ENCODE data around the gene MAGIX. TPM values are rescaled to one million over a fixed set of nuclear protein-coding genes. Genes with fewer than 3 reads are reported as not detected.

Gene MAGIX

DNA sequence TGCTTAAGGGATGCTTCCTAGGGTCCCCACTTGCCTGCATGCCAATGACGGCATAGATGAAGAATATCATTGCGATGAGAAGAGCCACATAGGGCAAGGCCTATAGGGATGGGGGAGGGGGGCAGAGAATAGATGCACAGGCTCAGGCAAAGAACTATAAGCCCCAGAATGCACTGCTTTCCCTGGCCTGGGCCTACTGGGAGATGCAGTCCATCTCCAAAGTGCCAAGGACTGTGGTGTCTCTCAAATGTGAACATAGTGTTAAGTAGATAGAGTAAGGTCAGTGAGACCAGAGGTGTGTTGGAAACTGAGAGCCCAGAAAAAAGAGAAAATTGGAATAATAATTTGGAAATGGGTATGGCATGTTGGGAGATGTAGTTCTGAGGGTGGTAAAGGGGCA is 49.7 kb downstream of the MAGIX start:
- H3K4me2 ChIP-seq (ENCODE audit: low read length) = no peak overlapping the region
- peaks cover 7% of the 10 kb centered on the region for H3K27me3 ChIP-seq (ENCODE audit: control insufficient read depth, insufficient read depth, low read length)
- H3K4me3 ChIP-seq (ENCODE audit: low read length) = no peak overlapping the region
- H3K36me3 ChIP-seq (ENCODE audit: insufficient read depth, low read length) = no peaks in the 10 kb centered on the region
- H3K9ac ChIP-seq (ENCODE audit: low read depth, low read length) = no peak overlapping the region
- H3K4me1 ChIP-seq (ENCODE audit: control insufficient read depth, insufficient read depth, low read length) = no peaks in the 10 kb centered on the region
- no peaks in the 10 kb centered on the region for H3K9me3 ChIP-seq (replicated peaks; ENCODE audit: low read length)

GRCh38 chrX:49212861-49213260 is 50.3 kb downstream of the MAGIX start:
- no peaks in the 10 kb centered on the region for H3K36me3 ChIP-seq (ENCODE audit: insufficient read depth, low read length)
- H3K4me1 ChIP-seq (ENCODE audit: control insufficient read depth, insufficient read depth, low read length) = no peaks in the 10 kb centered on the region
- peaks cover 7% of the 10 kb centered on the region for H3K27me3 ChIP-seq (ENCODE audit: control insufficient read depth, insufficient read depth, low read length)
- H3K9ac ChIP-seq (ENCODE audit: low read depth, low read length) = no peak overlapping the region
- H3K4me2 ChIP-seq (ENCODE audit: low read length) = no peak overlapping the region
- H3K4me3 ChIP-seq (ENCODE audit: low read length) = no peak overlapping the region
- no peaks in the 10 kb centered on the region for H3K9me3 ChIP-seq (replicated peaks; ENCODE audit: low read length)

GRCh38 chrX:49214416-49214815 is 51.9 kb downstream of the MAGIX start:
- Histone ChIP-seq H3K36me3 (ENCODE audit: insufficient read depth, low read length) (no peaks in the 10 kb centered on the region), H3K9me3 (replicated peaks; ENCODE audit: low read length) (no peaks in the 10 kb centered on the region), H3K4me3 (ENCODE audit: low read length) (no peak overlapping the region), H3K4me2 (ENCODE audit: low read length) (no peak overlapping the region), H3K27me3 (ENCODE audit: control insufficient read depth, insufficient read depth, low read length) (peaks cover 7% of the 10 kb centered on the region), H3K9ac (ENCODE audit: low read depth, low read length) (no peak overlapping the region), H3K4me1 (ENCODE audit: control insufficient read depth, insufficient read depth, low read length) (no peaks in the 10 kb centered on the region)

GRCh38 chrX:49214996-49215526 is 52.5 kb downstream of the MAGIX start:
- Histone ChIP-seq H3K9ac (ENCODE audit: low read depth, low read length) (no peak overlapping the region), H3K36me3 (ENCODE audit: insufficient read depth, low read length) (no peaks in the 10 kb centered on the region), H3K4me3 (ENCODE audit: low read length) (no peak overlapping the region), H3K9me3 (replicated peaks; ENCODE audit: low read length) (no peaks in the 10 kb centered on the region), H3K4me2 (ENCODE audit: low read length) (no peak overlapping the region), H3K27me3 (ENCODE audit: control insufficient read depth, insufficient read depth, low read length) (peaks cover 7% of the 10 kb centered on the region), H3K4me1 (ENCODE audit: control insufficient read depth, insufficient read depth, low read length) (no peaks in the 10 kb centered on the region)

Small RNAs within 50 kb of the gene (small RNA-seq; reads per million reads assigned to genes)
- gene RN7SL262P = not detected
